HepG2 (cell line): ENCODE results near the gene HIC1. TPM values are rescaled to one million over a fixed set of nuclear protein-coding genes. Genes with fewer than 3 reads are reported as not detected.

Experiments used
- CREM ChIP-seq, 2 experiments: sonication (generic) in 1 of 2; formaldehyde crosslinking in 1 of 2; IDR thresholded peaks; 2 replicates each; pipeline versions ENCODE4 v1.4.0 to v1.6.1; 2016 to 2020; ENCODE audit warnings: antibody characterized with exemption in 1 of 2, mild to moderate bottlenecking in 1 of 2, missing genetic modification reagents in 1 of 2
- DNMT1 ChIP-seq: sonication (generic); formaldehyde crosslinking; IDR thresholded peaks from 2 replicates; pipeline ENCODE4 v1.5.1; 2020; ENCODE audit warnings: mild to moderate bottlenecking, missing genetic modification reagents
- HDAC1 ChIP-seq: sonication (generic); formaldehyde crosslinking; IDR thresholded peaks from 2 replicates; pipeline ENCODE4 v1.5.1; 2020; ENCODE audit warnings: mild to moderate bottlenecking, missing genetic modification reagents
- HNRNPH1 ChIP-seq: fragments of 200-400 bp; formaldehyde crosslinking; optimal IDR thresholded peaks from 2 replicates; pipeline ENCODE3; 2017; ENCODE audit warnings: mild to moderate bottlenecking, low read depth, low read length
- KDM1A ChIP-seq: IDR thresholded peaks from 2 replicates; pipeline ENCODE4 v1.6.1; 2016; ENCODE audit warnings: missing compliant biosample characterization
- KLF9 ChIP-seq: IDR thresholded peaks from 2 replicates; pipeline ENCODE4 v1.6.1; 2016; ENCODE audit warnings: low read depth
- MED8 ChIP-seq: sonication (generic); formaldehyde crosslinking; IDR thresholded peaks from 2 replicates; pipeline ENCODE4 v1.8.1; 2023; ENCODE audit warnings: mild to moderate bottlenecking, missing genetic modification reagents; ENCODE audit not compliant: insufficient replicate concordance
- NFYB ChIP-seq: sonication (generic); formaldehyde crosslinking; IDR thresholded peaks from 2 replicates; pipeline ENCODE4 v1.4.0; 2020; ENCODE audit warnings: missing genetic modification reagents
- RXRB ChIP-seq: IDR thresholded peaks from 2 replicates; pipeline ENCODE4 v1.6.1; 2016; ENCODE audit warnings: borderline replicate concordance, missing genetic modification reagents, missing compliant biosample characterization
- SNAPC2 ChIP-seq: sonication (generic); formaldehyde crosslinking; IDR thresholded peaks from 2 replicates; pipeline ENCODE4 v1.8.1; 2022; ENCODE audit warnings: mild to moderate bottlenecking, missing genetic modification reagents
- SRF ChIP-seq: IDR thresholded peaks from 2 replicates; pipeline ENCODE4 v1.6.1; 2011; ENCODE audit warnings: mild to moderate bottlenecking, low read depth, low read length, moderate library complexity
- ZIK1 ChIP-seq: sonication (generic); formaldehyde crosslinking; IDR thresholded peaks from 2 replicates; pipeline ENCODE4 v1.5.0; 2020; ENCODE audit warnings: mild to moderate bottlenecking, low read depth, missing genetic modification reagents, borderline replicate concordance
- ZNF274 ChIP-seq: sonication (generic); formaldehyde crosslinking; IDR thresholded peaks from 2 replicates; pipeline ENCODE4 v1.5.1; 2020; ENCODE audit warnings: mild to moderate bottlenecking, missing genetic modification reagents
- ZNF34 ChIP-seq: sonication (generic); formaldehyde crosslinking; IDR thresholded peaks from 2 replicates; pipeline ENCODE4 v1.4.0; 2020; ENCODE audit warnings: mild to moderate bottlenecking, missing genetic modification reagents, borderline replicate concordance
- ZNF343 ChIP-seq: sonication (generic); formaldehyde crosslinking; IDR thresholded peaks from 2 replicates; pipeline ENCODE4 v1.4.0; 2020; ENCODE audit warnings: mild to moderate bottlenecking, missing genetic modification reagents
- ZSCAN22 ChIP-seq: sonication (generic); formaldehyde crosslinking; IDR thresholded peaks from 2 replicates; pipeline ENCODE4 v1.4.0; 2020; ENCODE audit warnings: mild to moderate bottlenecking, missing genetic modification reagents
- polyA plus RNA-seq, 8 experiments: library from polyadenylated mRNA; depleted of rRNA in 3 of 8; stranded (reverse) in 7 of 8; unstranded in 1 of 8; fragments of >200 nt; fragmentation: Illumina TruSeq in 4 of 8; extraction: Trizol in 4 of 8; gene quantifications; 2 replicates each; pipeline versions ENCODE4 v1.2.1 to v1.2.3, GENCODE V29; 2011 to 2016; ENCODE audit warnings: low read depth in 4 of 8, missing spikeins in 1 of 8, mixed read lengths in 1 of 8; ENCODE audit not compliant: insufficient read depth in 1 of 8
- total RNA-seq, 5 experiments: library from RNA; depleted of rRNA; stranded (reverse); fragments of >200 nt; fragmentation: Illumina TruSeq; extraction: Trizol; gene quantifications; 2 replicates each; pipeline ENCODE4 v1.2.3, GENCODE V29; 2016; ENCODE audit warnings: low read depth in 1 of 5
- TF ChIP-seq, protein P1 (sequence below): sonication (generic); formaldehyde crosslinking; IDR thresholded peaks from 2 replicates; pipeline ENCODE4 v1.8.0; 2022; ENCODE audit warnings: mild to moderate bottlenecking, missing genetic modification reagents, moderate library complexity
- TF ChIP-seq, protein P2 (sequence below): sonication (generic); formaldehyde crosslinking; IDR thresholded peaks from 2 replicates; pipeline ENCODE4 v1.4.0; 2020; ENCODE audit warnings: low read depth, mild to moderate bottlenecking, missing genetic modification reagents
- TF ChIP-seq, protein P3 (sequence below): sonication (generic); formaldehyde crosslinking; IDR thresholded peaks from 2 replicates; pipeline ENCODE4 v1.8.0; 2022; ENCODE audit warnings: mild to moderate bottlenecking, missing genetic modification reagents, borderline replicate concordance
- TF ChIP-seq, protein P4 (sequence below): sonication (generic); formaldehyde crosslinking; IDR thresholded peaks from 2 replicates; pipeline ENCODE4 v1.4.0; 2020; ENCODE audit warnings: missing genetic modification reagents, borderline replicate concordance
- TF ChIP-seq, protein P5 (sequence below): sonication (generic); formaldehyde crosslinking; IDR thresholded peaks from 2 replicates; pipeline ENCODE4 v1.5.0; 2020; ENCODE audit warnings: missing genetic modification reagents
- TF ChIP-seq, protein P6 (sequence below): sonication (generic); formaldehyde crosslinking; IDR thresholded peaks from 2 replicates; pipeline ENCODE4 v1.8.1; 2023; ENCODE audit warnings: mild to moderate bottlenecking, missing genetic modification reagents

The HIC1 gene
- total and polyA plus RNA-seq, 2 of the 13 experiments (the other 11 are each of a cell fraction or from before 2014, with no cell fraction given), result 0.04 to 0.31 TPM

DNA sequence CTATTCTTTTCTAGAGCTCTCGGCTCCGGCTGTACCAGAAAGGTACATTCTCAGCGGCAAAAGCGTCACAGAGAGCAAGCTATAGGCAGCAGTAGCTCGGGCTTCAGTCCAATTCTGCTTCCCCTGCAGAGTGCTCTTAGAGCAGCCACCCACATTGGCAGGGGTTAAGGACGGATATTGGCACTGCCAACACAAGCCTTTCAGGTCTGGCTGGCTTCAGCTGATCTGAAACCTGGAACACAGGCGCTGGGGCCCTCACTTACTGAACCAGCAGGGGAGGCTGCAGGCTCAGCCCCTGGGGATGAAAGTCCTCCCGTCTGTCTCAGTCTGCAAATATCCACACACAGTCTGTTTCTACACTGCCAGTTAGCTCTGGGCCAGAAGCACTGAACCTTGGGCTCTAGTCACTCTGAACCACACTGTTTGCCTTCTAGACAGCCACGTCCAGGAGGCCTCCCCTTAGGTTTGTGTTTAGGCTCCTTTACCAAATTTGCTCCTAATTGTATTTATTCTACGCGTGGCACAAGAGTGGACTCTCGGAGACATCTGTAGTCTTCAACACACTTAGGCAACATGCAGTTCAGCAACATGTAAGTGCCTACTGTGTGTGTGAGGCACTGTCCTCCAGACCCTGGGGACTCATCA lies 40.1 kb downstream of the HIC1 start (continued):
- TF ChIP-seq RXRB (peak; percentile 71), HNRNPH1 (no peak), ZNF343 (CRISPR knock-in tag) (no peak), ZSCAN22 (CRISPR knock-in tag) (no peak), ZNF274 (CRISPR knock-in tag) (no peak), HDAC1 (CRISPR knock-in tag) (peak; percentile 59; the same call in 1 of the 2 replicates), ZNF34 (CRISPR knock-in tag) (no peak), SNAPC2 (CRISPR knock-in tag) (no peak), ZIK1 (CRISPR knock-in tag) (no peak), NFYB (CRISPR knock-in tag) (no peak), CREM (IDR thresholded peaks at IDR 0.05) (peak; percentile 18; the same call in 1 of the 2 replicates), CREM (CRISPR knock-in tag; IDR thresholded peaks at IDR 0.05) (no peak), KLF9 (no peak), SRF (no peak), MED8 (no peak), DNMT1 (CRISPR knock-in tag) (no peak), KDM1A (no peak)
- TF ChIP-seq, protein P1, sequence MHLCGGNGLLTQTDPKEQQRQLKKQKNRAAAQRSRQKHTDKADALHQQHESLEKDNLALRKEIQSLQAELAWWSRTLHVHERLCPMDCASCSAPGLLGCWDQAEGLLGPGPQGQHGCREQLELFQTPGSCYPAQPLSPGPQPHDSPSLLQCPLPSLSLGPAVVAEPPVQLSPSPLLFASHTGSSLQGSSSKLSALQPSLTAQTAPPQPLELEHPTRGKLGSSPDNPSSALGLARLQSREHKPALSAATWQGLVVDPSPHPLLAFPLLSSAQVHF, result no peak
- TF ChIP-seq, protein P2, sequence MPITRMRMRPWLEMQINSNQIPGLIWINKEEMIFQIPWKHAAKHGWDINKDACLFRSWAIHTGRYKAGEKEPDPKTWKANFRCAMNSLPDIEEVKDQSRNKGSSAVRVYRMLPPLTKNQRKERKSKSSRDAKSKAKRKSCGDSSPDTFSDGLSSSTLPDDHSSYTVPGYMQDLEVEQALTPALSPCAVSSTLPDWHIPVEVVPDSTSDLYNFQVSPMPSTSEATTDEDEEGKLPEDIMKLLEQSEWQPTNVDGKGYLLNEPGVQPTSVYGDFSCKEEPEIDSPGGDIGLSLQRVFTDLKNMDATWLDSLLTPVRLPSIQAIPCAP (CRISPR knock-in tag), result no peak
- TF ChIP-seq, protein P3, sequence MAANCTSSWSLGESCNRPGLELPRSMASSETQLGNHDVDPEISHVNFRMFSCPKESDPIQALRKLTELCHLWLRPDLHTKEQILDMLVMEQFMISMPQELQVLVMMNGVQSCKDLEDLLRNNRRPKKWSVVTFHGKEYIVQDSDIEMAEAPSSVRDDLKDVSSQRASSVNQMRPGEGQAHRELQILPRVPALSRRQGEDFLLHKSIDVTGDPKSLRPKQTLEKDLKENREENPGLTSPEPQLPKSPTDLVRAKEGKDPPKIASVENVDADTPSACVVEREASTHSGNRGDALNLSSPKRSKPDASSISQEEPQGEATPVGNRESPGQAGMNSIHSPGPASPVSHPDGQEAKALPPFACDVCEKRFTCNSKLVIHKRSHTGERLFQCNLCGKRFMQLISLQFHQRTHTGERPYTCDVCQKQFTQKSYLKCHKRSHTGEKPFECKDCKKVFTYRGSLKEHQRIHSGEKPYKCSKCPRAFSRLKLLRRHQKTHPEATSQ, result no peak
- TF ChIP-seq, protein P4, sequence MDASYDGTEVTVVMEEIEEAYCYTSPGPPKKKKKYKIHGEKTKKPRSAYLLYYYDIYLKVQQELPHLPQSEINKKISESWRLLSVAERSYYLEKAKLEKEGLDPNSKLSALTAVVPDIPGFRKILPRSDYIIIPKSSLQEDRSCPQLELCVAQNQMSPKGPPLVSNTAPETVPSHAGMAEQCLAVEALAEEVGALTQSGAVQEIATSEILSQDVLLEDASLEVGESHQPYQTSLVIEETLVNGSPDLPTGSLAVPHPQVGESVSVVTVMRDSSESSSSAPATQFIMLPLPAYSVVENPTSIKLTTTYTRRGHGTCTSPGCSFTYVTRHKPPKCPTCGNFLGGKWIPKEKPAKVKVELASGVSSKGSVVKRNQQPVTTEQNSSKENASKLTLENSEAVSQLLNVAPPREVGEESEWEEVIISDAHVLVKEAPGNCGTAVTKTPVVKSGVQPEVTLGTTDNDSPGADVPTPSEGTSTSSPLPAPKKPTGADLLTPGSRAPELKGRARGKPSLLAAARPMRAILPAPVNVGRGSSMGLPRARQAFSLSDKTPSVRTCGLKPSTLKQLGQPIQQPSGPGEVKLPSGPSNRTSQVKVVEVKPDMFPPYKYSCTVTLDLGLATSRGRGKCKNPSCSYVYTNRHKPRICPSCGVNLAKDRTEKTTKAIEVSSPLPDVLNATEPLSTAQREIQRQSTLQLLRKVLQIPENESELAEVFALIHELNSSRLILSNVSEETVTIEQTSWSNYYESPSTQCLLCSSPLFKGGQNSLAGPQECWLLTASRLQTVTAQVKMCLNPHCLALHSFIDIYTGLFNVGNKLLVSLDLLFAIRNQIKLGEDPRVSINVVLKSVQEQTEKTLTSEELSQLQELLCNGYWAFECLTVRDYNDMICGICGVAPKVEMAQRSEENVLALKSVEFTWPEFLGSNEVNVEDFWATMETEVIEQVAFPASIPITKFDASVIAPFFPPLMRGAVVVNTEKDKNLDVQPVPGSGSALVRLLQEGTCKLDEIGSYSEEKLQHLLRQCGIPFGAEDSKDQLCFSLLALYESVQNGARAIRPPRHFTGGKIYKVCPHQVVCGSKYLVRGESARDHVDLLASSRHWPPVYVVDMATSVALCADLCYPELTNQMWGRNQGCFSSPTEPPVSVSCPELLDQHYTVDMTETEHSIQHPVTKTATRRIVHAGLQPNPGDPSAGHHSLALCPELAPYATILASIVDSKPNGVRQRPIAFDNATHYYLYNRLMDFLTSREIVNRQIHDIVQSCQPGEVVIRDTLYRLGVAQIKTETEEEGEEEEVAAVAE (CRISPR knock-in tag), result no peak
- TF ChIP-seq, protein P5, sequence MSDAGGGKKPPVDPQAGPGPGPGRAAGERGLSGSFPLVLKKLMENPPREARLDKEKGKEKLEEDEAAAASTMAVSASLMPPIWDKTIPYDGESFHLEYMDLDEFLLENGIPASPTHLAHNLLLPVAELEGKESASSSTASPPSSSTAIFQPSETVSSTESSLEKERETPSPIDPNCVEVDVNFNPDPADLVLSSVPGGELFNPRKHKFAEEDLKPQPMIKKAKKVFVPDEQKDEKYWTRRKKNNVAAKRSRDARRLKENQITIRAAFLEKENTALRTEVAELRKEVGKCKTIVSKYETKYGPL, result no peak
- TF ChIP-seq, protein P6, sequence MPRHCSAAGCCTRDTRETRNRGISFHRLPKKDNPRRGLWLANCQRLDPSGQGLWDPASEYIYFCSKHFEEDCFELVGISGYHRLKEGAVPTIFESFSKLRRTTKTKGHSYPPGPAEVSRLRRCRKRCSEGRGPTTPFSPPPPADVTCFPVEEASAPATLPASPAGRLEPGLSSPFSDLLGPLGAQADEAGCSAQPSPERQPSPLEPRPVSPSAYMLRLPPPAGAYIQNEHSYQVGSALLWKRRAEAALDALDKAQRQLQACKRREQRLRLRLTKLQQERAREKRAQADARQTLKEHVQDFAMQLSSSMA (CRISPR knock-in tag), result no peak
